IPS DF 4.7 (cell line): ENCODE measurements around the gene DPM2.

Source experiments
- DNase-seq: peaks from one replicate; pipeline ENCODE4 v3.0.0-alpha.2; 2013; ENCODE audit warnings: low spot score; ENCODE audit errors: extremely low read depth

The DPM2 gene

DNA sequence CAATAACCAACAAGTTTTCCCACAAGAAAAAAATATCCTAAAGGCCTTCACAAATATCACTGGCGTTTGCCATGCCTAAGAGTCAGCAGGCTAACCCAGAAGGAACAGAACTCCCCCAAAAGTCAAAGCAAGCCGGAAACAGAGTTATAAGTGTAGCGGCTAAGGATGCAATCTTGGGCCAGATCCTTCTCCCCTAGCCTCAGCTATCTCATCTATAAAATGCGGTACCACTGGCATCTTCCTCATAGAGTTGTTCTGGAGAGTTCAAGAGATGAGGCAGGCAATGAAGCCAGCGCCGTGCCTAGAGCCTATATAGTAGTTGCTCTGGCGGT, 632 bp downstream of the DPM2 start:
- no peak for DNase-seq

DNA sequence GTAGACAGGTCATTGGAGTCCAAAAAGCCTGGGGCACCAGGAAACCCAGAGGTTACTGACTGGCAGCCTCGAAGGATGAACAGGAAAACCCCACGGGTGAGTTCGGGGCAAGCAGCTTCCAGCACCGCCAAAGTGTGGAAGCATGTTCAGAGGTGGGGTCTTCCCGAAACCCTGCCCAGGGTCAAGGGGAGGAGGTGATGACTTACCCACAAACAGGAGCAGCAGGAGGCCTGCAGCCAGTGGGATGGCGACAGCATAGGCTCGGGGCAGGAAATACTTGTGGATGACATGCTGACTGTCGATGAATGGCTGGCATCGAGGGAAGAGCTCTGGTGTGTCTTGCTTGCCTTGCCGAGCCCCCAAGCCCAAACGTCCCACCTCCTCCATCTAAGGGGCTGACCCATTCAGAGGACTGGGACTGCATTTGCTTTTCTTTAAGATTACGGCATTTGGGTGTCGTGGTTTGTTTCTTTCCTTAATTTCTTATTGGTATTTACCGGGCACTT, 1.3 kb downstream of the DPM2 start:
- no peak for DNase-seq

DNA sequence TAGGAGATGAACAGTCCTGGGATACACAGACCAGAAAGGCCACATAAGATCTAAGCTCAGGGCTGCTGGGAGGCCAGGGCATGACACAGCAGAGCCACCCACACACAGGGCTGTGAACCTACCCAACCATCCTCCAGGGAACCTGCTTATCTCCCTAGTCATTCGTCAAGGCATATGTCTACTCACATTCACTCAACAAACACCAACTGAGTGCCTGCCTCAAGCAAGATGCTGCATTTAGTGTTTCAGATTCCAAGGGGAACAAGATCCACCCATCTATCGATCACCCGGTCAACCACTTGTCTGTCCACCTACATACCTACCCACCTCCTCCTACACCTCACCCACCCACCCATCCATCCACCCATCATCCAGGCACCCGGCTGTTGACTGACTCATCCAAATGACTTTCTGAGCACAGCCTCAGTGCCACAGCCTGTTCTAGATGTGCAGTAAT, 1.9 kb downstream of the DPM2 start:
- DNase-seq, result no peak

DNA sequence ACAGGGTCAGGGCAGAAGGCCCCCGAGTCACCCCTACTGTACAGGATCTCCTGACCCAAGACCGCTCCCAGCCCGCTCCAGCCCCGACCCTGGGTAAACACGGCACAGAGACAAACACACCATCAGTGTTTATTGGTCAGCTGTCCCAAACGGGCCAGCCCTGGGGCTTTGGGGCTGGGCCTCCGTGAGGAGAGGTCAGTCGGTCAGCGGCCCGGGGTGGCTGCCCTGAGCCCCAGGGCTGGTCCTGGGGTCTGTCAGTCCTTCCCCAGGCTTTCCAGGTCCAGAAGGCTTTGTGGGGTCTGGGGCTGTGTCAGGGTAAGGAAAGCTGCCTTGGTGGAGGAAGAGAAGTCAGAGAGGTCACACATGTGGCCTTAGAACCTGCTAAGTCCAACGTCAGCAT, 2.7 kb downstream of the DPM2 start:
- no peak for DNase-seq

DNA sequence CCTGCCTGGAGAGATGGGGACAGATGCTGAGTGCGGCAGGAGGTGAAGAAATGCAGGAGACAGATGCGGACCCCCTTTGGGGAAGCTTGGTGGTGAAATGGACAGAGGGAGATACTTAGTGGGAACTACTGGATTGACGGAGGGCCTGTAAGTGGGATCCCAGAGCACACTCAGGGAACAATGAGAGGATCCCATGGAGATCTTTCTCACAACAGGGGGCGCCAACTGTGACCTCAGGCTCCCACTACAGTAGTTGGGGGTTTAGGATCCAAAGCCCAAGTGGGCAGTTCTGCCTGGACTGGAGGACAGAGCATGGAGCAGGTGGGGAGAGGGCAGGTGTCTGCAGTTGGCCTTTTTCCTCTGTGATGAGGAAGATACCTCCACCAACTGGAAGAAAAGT, 3.4 kb downstream of the DPM2 start:
- no peak for DNase-seq

GRCh38 chr9:127931092-127931881, 6.4 kb downstream of the DPM2 start:
- DNase-seq, result no peak

DNA sequence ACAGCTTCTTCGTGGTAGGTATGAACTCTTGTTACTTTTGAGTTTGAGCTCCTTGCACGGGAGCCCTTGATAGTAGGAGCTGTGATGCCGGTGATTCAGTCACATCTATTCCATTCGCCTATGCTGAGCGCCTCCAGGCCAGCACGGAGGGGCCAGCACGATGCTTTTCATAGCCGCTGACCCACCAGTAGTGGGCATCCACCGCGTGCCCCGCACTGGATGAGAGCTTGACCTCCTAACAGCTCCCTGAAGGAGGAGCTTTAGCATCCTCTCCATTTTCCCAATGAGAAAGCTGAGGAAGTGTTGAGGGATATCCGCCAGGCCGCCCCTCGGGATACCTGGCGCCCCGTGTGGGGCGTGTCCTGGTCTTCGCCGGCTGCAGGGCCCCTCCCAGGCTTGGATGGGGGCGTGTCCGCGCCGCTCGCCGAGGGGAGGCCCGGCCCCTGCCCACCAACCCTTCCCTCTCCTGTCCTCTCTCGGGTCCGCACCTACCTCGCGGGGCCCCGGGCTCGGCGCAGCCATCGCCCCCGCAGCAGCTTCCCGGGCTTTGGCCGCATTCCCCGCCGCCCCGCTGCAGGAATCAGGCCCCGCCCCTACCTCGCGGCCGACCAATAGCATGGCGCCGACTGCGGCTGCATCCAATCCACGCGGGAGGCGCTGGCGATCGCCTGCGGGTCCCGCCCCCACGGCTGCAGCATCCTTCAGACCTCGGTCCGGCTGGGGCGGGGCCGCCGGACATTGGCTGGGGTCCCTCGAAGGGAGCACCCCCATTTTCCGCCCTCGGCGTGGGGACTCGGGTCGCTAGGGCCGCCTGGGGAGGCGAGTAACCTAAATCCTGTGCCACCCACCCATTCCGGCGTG, 7.2 kb downstream of the DPM2 start, which contains the start of gene PIP5KL1:
PIP5KL1 (minus strand) TSS at position 547 of the 861 bp plus-strand sequence; CDS start at position 522, 25 bp downstream.
- no peak for DNase-seq

DNA sequence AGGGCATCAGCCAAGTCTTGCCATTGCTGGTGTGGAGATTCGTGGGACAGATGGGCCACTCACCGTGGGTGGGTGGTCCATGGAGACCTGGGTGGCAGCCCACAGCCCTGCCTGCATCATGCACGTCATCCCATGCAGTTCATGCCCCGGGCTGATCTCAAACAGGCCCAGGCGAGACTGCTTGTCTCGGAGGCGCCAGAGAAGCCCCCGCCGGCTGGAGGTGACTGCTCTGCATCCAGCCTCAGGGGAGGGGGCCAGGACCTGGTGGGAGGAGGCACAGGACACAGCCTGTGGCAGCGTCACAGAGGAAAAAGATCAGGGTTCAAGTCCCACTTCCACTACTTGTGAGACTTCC, 8.1 kb downstream of the DPM2 start:
- DNase-seq, result no peak

DNA sequence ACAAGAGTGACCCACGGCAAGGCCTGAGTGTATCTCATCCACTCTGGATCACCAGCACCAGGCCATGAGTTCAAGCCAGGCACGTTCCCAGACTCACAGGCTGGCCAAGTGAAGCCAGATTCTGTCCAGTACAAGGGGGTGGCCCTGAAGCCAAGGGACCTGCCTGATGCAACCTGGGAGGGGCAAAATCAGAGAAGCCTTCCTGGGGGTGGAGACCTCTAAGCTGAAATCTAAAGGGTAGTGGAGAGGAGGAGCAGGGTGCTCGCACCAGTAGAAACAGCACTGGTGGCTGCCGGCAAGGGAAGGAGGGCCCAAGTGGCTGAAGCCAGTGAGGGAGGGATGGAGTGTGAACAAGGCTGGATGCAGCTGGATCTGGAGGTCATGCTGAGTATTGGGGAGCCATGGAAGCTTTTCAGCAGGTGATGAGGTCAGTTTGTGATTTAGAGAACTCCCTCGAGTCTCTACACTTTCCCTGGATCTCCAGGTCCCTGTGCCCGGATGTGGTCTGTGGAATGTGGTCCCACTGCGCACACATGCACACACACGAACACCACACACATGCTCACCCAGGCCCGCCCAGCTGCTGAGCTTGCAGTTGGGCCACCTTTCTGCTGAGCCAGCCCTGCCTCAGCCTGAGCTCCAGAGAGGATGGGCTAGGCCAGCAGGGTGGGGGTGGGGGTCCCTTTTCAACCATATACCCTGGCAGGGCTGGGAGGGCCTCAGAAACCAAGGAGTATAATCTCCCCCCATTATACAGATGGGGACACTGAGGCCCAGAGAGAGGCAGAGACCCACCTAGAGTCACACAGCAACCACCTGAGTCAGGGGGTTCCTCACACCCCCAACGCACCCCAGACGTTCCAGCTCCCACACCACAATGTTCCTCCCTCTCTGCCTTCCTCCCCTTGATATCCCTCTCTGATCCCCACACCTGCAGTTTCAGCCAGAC, 8.7 kb downstream of the DPM2 start:
- DNase-seq, result no peak

DNA sequence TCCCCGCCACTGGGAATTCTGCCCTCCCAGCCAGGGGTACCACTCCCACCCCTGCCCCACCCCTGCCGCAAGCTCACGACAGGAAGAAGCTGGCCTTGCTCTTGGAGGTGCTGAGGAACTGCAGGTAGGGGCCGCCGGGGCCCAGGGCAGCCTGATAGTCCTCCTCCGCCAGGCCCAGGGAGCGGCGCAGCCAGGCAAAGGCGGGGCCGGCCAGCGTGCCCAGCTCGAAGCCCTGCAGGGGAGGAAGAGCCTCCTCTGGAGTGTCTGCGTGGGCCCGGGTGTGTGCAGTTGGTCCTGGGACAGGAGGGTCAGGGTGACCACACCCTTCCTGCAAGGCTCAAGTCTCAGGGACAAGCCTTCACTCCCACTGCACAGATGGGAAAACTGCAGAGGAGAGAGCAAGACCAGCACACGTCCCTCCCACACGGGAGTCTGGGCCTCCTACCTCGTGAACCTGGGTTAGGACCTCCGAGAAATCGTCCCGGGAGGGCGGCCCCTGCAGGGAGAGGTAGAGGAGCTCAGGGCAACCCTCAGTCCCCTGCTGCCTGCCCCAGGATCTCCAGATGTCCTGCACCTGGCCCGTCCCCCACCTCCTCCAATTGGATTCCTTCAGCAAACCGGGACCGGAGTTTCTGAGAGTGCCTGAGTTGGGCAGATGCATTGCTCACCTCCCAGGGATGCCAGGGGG, 9.5 kb downstream of the DPM2 start:
- no peak for DNase-seq

DNA sequence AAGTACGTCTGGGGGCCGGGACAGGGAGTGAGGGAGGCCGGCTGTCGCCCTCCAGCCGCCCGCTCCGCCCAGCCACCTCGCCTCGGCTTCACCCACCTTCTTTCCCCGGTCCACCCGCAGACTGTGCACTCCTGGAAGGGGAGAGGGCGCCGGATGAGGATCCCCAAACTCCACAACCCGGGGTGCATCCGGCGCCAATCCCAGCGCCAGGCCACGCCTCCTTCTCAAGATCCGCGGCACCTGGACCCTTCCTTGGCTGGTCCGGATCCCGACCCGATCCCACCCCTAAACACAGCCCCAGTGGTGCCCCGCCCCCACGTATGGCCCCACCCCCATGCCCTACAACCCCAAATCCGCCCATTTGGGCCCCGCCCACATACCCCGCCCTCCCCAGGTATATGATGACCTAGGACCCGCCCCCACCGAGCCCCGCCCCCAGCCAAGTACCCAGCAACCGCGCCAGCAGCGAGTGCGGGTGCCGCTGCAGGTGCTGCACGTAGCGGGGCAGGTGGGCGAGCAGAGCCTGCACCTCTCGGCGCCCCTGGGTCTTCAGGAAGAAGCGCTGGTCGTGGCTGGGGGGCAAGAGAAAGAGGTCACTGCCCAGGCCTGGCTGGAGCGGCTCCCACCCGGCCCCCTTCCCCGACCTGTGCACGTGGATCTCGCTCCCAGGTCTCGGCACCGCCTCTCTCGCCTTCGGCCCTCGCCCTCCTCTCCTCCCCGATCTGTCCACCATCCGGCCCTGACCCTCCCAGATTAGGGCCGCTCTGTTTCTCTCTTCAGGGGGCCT, 10.3 kb downstream of the DPM2 start:
- DNase-seq, result no peak

GRCh38 chr9:127926906-127927200, 10.8 kb downstream of the DPM2 start:
- no peak for DNase-seq

DNA sequence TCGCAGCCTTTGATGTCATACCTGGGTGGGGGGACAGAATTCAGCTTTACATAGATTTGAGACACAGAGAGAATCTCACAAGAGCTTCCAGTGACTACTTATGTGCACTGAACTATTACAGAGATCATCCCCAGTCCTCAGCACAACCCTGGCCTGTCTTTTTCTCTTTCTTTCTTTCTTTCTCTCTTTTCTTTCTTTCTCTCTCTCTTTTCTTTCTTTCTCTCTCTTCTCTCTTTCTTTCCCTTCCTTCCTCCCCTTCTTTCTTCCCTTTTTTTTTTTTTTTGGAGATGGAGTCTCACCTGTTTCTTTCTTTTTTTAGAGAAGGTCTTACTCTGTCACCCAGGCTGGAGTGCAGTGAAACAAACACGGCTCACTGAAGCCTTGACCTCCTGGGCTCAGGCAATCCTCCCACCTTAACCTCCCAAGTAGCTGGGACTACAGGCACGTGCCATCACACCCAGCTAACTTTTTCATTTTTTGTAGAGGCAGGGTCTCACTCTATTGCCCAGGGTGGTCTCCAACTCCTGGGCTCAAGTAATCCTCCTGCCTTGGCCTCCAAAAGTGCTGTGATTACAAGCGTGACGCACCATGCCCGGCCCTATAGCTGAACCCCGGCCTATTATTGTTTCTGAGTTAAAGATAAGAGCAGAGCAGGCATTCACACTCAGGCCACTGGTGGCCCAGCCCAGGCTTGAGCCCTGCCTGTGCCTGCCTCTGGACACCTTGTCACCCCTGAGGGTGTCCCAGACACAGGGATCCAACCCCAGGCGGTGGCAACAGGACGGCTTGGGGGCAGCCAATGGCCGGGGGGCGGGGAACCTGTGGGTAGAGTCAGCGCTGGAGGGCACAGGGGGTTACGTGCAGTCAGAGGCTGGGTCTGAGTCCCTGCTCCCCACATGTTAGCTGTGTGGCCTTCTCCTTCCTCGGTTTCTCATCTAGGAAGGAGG, 11.4 kb downstream of the DPM2 start:
- no peak for DNase-seq

- DNase-seq, result no peak
These were observed 12.8 kb downstream of the DPM2 start for GRCh38 chr9:127924736-127925444.

DNA sequence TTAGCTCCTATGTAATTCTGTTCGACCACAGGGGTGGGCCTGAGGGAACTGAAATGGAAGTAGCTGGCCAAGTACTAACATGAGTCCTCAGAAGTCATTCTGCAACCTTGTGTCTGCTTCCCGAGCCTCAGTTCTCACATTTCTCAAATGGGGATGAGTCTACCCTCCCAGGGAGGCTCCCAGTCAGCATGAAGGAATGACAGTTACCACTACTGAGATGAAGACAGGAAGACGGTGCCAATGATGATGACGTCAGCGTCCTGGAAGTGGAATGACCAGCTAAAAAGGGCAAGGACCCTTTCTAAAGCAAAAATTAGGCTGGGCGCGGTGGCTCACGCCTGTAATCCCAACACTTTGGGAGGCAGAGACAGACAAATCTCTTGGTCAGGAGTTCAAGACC, 13.9 kb downstream of the DPM2 start:
- no peak for DNase-seq

GRCh38 chr9:127923046-127923445, 14.6 kb downstream of the DPM2 start:
- DNase-seq, result no peak

GRCh38 chr9:127921557-127922120, 16.0 kb downstream of the DPM2 start:
- DNase-seq, result no peak

- no peak for DNase-seq
These were observed 16.9 kb downstream of the DPM2 start for GRCh38 chr9:127920794-127921193.
